ENCODE results near the gene CABLES2.

DNA sequence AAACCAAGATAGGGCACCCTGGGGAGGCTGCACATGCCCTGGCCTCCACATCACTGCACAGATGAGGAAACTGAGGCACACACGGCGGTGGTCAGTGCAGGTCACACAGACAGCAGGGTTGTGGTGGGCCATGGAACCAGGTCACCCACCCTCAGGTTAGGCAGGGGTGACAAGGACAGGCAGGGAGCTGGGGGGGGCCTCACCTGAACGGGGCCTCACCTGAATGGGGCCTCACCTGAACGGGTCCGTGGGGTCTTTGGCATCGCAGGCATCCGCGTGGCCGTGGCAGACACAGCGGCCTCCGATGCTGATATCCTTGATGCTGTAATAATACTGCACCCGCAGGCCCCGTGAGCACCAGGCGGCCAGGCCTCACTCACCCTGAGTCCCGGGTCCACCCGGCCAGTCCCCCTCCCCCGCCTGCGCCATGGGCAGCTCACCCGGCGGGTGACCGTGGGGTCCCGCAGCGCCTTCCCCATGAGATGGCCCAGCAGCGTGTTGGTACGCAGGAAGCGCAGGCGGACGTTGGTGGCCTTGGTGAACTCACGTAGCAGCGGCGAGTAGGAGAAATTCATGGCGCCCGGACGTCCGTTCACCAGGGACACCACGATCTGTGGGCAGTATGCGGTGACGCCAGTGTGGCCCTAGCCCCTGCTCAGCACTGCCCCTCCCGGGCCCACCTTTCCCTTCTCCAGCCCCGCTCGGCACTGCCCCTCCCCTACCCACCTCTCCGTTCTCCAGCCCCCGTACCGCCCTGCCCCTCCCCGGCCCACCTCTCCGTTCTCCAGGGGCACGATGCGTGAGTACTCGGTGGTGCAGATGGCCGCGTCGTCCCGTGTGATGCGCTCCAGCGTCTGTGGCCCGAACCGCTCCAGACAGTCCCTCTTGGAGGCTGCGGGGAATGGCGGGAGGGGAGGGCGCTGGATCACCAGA is 55.4 kb downstream of the CABLES2 start:
- TF ChIP-seq EZH2 (IDR thresholded peaks at IDR 0.05; ENCODE audit: borderline replicate concordance, low read depth, low read length, severe bottlenecking): no peak
- TF ChIP-seq, protein P1, sequence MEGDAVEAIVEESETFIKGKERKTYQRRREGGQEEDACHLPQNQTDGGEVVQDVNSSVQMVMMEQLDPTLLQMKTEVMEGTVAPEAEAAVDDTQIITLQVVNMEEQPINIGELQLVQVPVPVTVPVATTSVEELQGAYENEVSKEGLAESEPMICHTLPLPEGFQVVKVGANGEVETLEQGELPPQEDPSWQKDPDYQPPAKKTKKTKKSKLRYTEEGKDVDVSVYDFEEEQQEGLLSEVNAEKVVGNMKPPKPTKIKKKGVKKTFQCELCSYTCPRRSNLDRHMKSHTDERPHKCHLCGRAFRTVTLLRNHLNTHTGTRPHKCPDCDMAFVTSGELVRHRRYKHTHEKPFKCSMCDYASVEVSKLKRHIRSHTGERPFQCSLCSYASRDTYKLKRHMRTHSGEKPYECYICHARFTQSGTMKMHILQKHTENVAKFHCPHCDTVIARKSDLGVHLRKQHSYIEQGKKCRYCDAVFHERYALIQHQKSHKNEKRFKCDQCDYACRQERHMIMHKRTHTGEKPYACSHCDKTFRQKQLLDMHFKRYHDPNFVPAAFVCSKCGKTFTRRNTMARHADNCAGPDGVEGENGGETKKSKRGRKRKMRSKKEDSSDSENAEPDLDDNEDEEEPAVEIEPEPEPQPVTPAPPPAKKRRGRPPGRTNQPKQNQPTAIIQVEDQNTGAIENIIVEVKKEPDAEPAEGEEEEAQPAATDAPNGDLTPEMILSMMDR (IDR thresholded peaks at IDR 0.05; ENCODE audit: extremely low read depth in 1 of 2, insufficient read depth in 1 of 2, low read depth in 1 of 2, low read length in 2 of 2): no peak
